Breast epithelium (tissue), 3 donors: Measurements from ENCODE around the gene RASA4.
"Not testable (repeated sequence)": the region's sequence is repeated elsewhere in the genome, so short reads cannot be mapped to it uniquely, and the experiment has no call there.

Experiments used
- CTCF ChIP-seq, 3 donors: fragments of 450-650 bp; IDR thresholded peaks; one replicate each; pipeline ENCODE4 v1.5.1; 2016 to 2017; ENCODE audit warnings: antibody characterized with exemption in 3 of 3, mild to moderate bottlenecking in 3 of 3, moderate library complexity in 3 of 3
- POLR2A ChIP-seq: fragments of 450-650 bp; IDR thresholded peaks from one replicate; pipeline ENCODE4 v1.6.1; 2016; ENCODE audit warnings: antibody characterized with exemption, mild to moderate bottlenecking, moderate library complexity
- POLR2AphosphoS5 ChIP-seq, 3 donors: sonication (generic); formaldehyde crosslinking; IDR thresholded peaks; one replicate each; pipeline ENCODE4 v1.6.1; 2017; ENCODE audit warnings: antibody characterized with exemption in 3 of 3

DNA sequence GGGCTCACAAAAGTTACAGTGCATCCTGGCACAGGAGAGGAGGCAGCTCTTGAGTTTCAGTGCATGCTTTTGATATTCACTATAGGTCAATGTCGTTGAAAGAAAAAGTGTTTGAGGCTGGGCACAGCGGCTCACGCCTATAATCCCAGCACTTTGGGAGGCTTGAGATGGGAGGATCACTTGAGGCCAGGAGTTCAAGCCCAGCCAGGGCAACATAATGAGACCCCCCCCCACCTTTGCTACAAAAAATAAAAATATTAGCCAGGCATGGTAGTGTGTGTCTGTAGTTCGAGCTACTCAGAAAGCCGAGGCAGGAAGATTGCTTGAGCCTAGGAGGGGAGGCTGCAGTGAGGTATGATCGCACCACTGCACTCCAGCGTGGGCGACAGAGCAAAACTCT, 1.6 kb upstream of the RASA4 start:
- TF ChIP-seq POLR2A; CTCF (IDR thresholded peaks at IDR 0.05); POLR2AphosphoS5 (IDR thresholded peaks at IDR 0.05): not testable (repeated sequence)
